ENCODE results near the gene MAPKAP1. TPM values are rescaled to one million over a fixed set of nuclear protein-coding genes. Genes with fewer than 3 reads are reported as not detected.

The MAPKAP1 gene
- total RNA-seq, 4 donors from 2014 or later: 59.0 to 98.2 (median 70.9) TPM

DNA sequence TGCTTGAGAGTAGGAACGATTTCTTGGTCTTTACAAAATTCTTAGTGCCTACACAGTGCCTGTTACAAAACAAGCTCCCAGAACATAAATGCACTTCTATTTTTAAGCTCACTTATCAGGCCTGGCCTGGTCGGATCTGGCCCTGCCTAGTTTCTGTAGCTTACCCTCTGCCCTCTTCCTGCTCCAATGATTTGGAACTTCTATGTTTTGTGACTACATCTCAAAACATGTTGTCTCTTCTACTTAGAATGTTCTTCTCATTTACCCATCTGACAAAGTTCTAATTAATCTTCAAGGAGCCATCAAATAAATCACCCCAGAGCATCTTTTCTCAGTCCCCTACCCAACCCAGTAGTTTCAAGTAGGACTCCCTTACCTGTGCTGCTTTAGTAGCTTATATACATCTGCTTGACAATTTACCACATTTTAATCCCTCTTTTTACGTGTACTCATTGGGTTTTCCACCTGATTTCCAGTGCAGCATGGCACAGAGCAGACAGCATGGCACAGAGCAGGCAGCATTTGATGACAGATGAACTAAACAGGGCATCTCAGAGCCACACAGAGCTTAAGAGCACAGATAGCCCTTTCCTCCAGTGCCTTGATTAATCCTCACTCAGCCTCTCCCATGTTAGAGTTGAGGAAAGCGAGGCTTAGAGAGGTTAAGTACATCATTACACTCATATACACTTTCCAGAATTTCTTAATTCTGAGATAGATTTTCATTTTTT lies 171.9 kb downstream of the MAPKAP1 start:
- no peaks in the 10 kb centered on the region for H3K36me3 ChIP-seq
- H3K9me3 ChIP-seq: no peaks in the 10 kb centered on the region
- TF ChIP-seq POLR2A (IDR thresholded peaks at IDR 0.05): no peak
- no peak for TF ChIP-seq CTCF (IDR thresholded peaks at IDR 0.05)
- peaks cover 0 to 11% (median 3%) of the 10 kb centered on the region in 4 donors for H3K4me1 ChIP-seq
- no peak overlapping the region for H3K4me3 ChIP-seq
- no peak for DNase-seq
- H3K27me3 ChIP-seq: no peaks in the 10 kb centered on the region
- H3K27ac ChIP-seq: no peak overlapping the region

- Histone ChIP-seq H3K27ac (no peak overlapping the region), H3K9me3 (no peaks in the 10 kb centered on the region), H3K27me3 (no peaks in the 10 kb centered on the region), H3K4me3 (no peak overlapping the region), H3K36me3 (no peaks in the 10 kb centered on the region), H3K4me1 (peaks cover 0 to 12% (median 3%) of the 10 kb centered on the region in 4 donors)
- DNase-seq: no peak
- TF ChIP-seq CTCF (IDR thresholded peaks at IDR 0.05): no peak
- no peak for TF ChIP-seq POLR2A (IDR thresholded peaks at IDR 0.05)
These were observed 174.0 kb downstream of the MAPKAP1 start for GRCh38 chr9:125532812-125533594.

GRCh38 chr9:125532412-125532811 lies 174.6 kb downstream of the MAPKAP1 start:
- TF ChIP-seq POLR2A (IDR thresholded peaks at IDR 0.05) (no peak), CTCF (IDR thresholded peaks at IDR 0.05) (no peak)
- Histone ChIP-seq H3K4me3 (no peak overlapping the region), H3K4me1 (peaks cover 0 to 7% (median 3%) of the 10 kb centered on the region in 4 donors), H3K27me3 (no peaks in the 10 kb centered on the region), H3K9me3 (no peaks in the 10 kb centered on the region), H3K27ac (no peak overlapping the region), H3K36me3 (no peaks in the 10 kb centered on the region)
- DNase-seq: no peak

DNA sequence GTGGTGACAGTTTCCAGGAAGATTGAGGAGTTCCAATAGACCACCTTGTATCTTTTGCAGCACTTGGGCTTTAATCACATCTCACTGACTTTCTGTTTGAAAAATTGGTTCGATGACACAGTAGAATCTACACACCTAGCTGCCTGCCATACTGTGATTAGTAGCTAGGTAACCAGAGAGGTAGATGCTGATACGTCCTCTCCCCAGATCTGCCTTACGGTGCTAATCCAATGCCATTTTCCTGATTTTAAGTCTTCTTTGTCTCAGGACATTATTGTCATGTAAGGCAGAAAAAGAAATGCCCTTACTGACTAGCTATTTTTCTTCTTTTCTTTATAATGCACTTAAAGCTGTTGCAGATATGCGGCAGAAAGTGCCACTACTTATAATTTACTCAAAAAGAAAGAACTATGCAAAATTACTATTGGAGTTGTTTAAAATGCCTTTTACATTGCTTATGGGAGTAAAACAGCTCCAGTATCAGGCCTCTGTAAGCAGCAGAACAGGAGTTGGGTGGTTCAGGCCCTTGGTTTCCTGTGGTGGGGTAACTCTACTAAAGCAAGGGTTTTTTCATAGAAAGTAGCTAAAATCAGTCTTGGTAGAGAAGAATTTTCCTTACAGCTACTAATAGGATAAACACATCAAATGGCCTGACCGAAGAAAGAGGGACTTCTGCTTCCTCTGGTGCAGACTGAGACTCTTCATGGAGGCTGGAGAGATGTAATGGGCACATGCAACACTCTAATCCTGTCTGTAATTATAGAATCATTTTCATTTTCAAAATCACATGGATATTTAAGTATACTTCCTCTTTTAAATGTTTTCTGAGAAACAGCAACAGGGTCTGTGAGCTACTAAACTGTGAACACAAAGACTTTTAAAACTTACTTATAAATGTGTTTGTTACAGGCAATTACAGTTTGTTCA lies 177.2 kb downstream of the MAPKAP1 start:
- Histone ChIP-seq H3K27me3 (no peaks in the 10 kb centered on the region), H3K4me3 (no peak overlapping the region), H3K36me3 (no peaks in the 10 kb centered on the region), H3K27ac (peak overlapping the region in 2 of 4 donors; percentile 25 to 62), H3K4me1 (peaks cover 0 to 7% (median 3%) of the 10 kb centered on the region in 4 donors), H3K9me3 (no peaks in the 10 kb centered on the region)
- peak in 1 of 3 donors; percentile 35 for DNase-seq
- no peak for TF ChIP-seq CTCF (IDR thresholded peaks at IDR 0.05)
- no peak for TF ChIP-seq POLR2A (IDR thresholded peaks at IDR 0.05)

DNA sequence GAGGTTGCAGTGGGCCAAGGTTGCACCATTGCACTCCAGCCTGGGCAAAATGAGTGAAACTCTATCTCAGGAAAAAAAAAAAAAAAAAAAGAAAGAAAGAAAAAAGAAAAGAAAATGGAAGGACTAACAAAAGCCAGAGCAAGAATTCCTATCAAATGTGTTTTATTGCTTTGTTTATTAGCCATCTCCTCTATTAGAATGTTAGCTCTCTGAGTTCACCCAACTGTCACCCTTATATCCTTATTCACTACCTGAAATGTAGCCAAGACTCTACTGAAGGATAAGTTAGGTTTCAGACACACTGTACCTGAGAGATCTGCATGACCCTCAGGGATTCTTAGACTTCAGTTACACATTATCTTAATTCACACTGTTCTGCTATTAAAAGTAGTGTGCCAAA lies 177.9 kb downstream of the MAPKAP1 start:
- TF ChIP-seq POLR2A (IDR thresholded peaks at IDR 0.05) (no peak), CTCF (IDR thresholded peaks at IDR 0.05) (no peak)
- Histone ChIP-seq H3K27ac (peak overlapping the region in 1 of 4 donors; percentile 62), H3K4me1 (peaks cover 0 to 7% (median 3%) of the 10 kb centered on the region in 4 donors), H3K4me3 (no peak overlapping the region), H3K36me3 (no peaks in the 10 kb centered on the region), H3K9me3 (no peaks in the 10 kb centered on the region), H3K27me3 (no peaks in the 10 kb centered on the region)
- no peak for DNase-seq

Data from Peyer's patch (tissue), 4 donors.